ENCODE measurements around the gene THBD. TPM values are rescaled to one million over a fixed set of nuclear protein-coding genes. Genes with fewer than 3 reads are reported as not detected.

THBD gene
- polyA plus RNA-seq, 3 donors, result 7.5 to 106 (median 26.0) TPM

GRCh38 chr20:23024701-23025100, 24.8 kb downstream of the THBD start:
- WGBS, 3 donors, result 54 to 82% (median 70%) methylated on average over 3 of the region's 3 CpGs
- no peak overlapping the region for H3K27ac ChIP-seq (ENCODE audit: low read depth, low read length)

DNA sequence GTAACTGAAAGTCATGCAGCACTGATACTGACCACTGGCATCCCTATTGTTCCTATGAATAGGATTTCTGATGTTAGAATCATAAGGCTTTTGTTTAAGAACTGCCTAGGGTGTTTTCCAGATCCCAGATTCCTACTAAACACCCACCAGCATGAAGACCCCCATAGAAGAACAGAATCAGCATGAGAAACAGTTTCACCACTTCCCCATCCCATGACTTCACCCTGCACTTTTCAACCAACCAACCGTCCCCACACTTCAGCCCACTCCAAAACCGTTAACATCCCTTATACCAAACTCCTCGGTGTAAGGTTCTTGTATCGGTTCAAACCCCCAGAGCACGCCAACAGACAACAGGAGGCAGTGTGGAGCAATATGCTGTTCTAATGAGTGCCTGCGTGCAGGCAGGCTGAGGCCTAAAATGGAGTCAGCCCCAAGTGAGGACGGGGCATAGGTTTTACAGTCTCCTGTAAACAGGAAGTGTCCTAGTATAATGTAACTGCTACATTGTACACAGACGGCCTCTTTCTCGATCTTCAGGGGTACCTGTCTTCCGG, 25.8 kb downstream of the THBD start:
- 83 to 90% (median 85%) methylated on average over 10 of the region's 10 CpGs for WGBS, 3 donors
- no peak overlapping the region for H3K27ac ChIP-seq (ENCODE audit: low read depth, low read length)

DNA sequence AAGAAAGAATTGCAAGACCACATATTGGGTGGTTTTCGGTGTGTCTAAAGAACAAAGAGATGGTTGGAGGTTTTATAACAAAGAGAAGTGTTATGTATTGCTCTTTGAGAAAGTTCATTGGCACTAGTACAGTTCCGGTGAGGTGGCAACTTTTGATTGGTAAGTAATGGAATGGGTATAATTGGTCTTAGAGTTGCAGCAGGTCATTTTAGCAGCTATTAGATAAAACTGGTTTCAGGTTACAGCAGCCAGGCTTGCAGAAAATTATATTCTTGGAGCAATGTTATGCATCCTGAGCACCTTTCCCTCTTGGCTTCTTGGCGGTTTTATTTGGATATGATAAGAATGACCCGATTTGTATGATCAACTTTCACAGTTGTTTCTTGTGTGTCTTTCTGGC, 26.6 kb downstream of the THBD start:
- 47 to 90% (median 85%) methylated on average over 4 of the region's 4 CpGs for WGBS, 3 donors
- H3K27ac ChIP-seq (ENCODE audit: low read depth, low read length), result no peak overlapping the region

GRCh38 chr20:23021951-23022350, 27.5 kb downstream of the THBD start:
- 88 to 95% (median 92%) methylated on average over 5 of the region's 5 CpGs for WGBS, 3 donors
- H3K27ac ChIP-seq (ENCODE audit: low read depth, low read length), result no peak overlapping the region

GRCh38 chr20:23021541-23021940, 27.9 kb downstream of the THBD start:
- H3K27ac ChIP-seq (ENCODE audit: low read depth, low read length), result no peak overlapping the region
- 73 to 89% (median 78%) methylated on average over 1 of the region's 1 CpG for WGBS, 3 donors

DNA sequence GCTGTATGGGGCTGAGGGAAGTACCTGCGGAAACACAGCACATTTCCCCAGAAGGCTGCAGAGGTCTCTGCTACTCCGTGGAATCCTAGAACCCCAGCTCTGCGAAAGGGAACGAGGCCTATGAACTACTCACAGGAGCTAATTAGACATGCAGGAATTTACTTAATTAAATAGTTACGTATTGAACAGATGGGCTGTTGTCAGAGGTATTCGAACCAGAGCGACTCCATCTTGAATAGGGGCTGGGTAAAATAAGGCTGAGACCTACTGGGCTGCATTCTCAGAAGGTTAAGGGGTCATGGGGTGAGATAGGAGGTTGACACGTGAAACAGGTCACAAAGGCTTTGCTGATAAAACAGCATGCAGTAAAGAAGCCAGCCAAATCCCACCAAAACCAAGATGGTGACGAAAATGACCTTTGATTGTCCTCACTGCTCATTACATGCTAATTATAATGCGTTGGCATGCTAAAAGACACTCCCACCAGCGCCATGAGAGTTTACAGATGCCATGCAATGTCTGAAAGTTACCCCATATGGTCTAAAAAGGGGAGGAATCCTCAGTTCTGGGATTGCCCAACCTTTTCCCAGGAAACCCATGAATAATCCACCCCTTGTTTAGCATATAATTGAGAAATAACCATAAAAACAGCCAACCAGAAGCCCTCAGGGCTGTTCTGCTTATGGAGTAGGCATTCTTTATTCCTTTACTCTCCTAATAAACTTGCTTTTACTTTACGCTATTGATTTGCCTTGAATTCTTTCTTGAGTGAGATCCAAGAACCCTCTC, 29.0 kb downstream of the THBD start:
- H3K27ac ChIP-seq (ENCODE audit: low read depth, low read length), result no peak overlapping the region
- WGBS, 3 donors, result 69 to 92% (median 92%) methylated on average over 12 of the region's 12 CpGs

GRCh38 chr20:23019403-23019802, 30.1 kb downstream of the THBD start:
- H3K27ac ChIP-seq (ENCODE audit: low read depth, low read length), result no peak overlapping the region
- 52 to 65% (median 58%) methylated on average over 7 of the region's 7 CpGs for WGBS, 3 donors

GRCh38 chr20:23018941-23019340, 30.5 kb downstream of the THBD start:
- 84 to 96% (median 94%) methylated on average over 11 of the region's 11 CpGs for WGBS, 3 donors
- no peak overlapping the region for H3K27ac ChIP-seq (ENCODE audit: low read depth, low read length)

- H3K27ac ChIP-seq (ENCODE audit: low read depth, low read length), result no peak overlapping the region
These were observed 31.0 kb downstream of the THBD start for GRCh38 chr20:23018432-23018831.

DNA sequence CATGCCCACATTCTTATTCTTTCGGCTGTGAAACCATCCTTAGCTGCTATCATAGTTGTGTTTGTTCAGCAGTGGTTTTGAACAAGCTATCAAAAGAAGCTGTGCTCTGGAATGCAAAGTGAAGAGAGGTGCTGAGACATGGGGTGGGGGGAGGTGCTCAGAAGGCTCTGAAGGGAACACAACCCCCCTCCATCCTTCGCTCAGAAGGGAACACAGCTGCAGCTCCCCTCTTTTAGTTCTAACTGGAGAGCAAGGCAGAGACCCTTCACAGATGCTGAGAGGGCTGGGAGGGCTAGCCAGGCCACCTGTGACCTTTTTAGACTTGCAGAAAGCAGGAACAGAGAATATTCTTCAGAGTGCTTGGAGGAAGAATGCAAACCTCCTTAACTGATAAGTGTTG, 32.0 kb downstream of the THBD start:
- WGBS, 3 donors, result 60 to 87% (median 86%) methylated on average over 2 of the region's 2 CpGs
- no peak overlapping the region for H3K27ac ChIP-seq (ENCODE audit: low read depth, low read length)

- H3K27ac ChIP-seq (ENCODE audit: low read depth, low read length), result no peak overlapping the region
- 44 to 52% (median 46%) methylated on average over 5 of the region's 5 CpGs for WGBS, 3 donors
These were observed 36.0 kb downstream of the THBD start for GRCh38 chr20:23013429-23013828.

DNA sequence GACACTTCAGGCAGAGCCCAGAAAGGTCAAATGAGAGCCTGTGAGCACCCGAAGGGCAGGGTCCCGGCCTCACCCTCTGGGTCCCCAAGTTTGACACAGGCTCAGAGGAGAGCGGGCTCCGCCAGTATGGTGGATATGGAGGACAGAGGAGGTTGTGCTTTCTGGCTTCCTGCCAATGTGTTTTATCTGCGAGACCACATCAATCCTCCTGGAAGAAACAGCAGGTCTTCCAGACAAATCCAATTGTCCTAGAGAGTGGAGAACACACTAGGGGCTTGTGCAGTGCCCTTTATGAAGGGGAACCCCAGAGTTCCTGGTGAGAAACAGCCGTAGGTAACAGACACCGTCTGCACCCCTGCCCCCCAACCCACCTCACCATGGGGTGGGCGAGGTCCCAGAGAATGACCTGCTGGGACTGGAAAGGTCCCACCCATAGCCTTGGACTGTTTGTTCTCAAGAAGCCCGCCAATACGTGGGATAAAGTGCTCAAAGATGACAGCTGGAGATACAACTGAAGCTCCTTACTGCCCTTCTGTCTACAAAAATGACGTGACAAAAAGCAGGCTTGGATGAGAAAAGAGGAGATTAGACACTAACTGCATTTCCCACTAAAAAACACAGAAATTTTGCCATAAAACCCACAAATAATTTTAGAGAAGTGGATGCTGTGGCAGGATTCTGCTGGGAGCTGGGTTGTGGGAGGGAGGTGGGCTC, 38.3 kb downstream of the THBD start:
- WGBS, 3 donors, result 72 to 85% (median 84%) methylated on average over 11 of the region's 11 CpGs
- no peak overlapping the region for H3K27ac ChIP-seq (ENCODE audit: low read depth, low read length)

- 69 to 93% (median 91%) methylated on average over 4 to 5 of the region's 5 CpGs for WGBS, 3 donors
- no peak overlapping the region for H3K27ac ChIP-seq (ENCODE audit: low read depth, low read length)
These were observed 39.4 kb downstream of the THBD start for GRCh38 chr20:23010096-23010495.

- H3K27ac ChIP-seq (ENCODE audit: low read depth, low read length), result no peak overlapping the region
- 18 to 46% (median 35%) methylated on average over 3 of the region's 3 CpGs for WGBS, 3 donors
These were observed 39.8 kb downstream of the THBD start for GRCh38 chr20:23009636-23010035.

DNA sequence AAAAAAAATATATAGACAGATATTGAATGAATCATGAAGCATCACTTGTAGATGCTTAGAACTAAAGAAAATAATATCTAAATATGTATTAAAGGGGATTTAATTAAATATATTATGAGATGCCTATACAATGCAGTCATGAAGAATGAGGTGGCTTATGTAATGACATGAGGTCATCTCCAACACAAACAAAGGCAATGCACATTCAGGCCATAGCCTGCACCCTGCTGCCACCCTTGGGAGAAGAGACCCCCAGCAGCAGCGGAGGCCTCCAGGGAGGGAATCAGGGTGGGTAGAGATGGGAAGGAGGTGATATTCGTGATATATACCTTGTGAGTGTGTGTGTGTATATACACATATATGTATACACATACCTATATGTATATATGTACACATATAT, 40.8 kb downstream of the THBD start:
- no peak overlapping the region for H3K27ac ChIP-seq (ENCODE audit: low read depth, low read length)
- 73 to 95% (median 95%) methylated on average over 2 of the region's 2 CpGs for WGBS, 3 donors

DNA sequence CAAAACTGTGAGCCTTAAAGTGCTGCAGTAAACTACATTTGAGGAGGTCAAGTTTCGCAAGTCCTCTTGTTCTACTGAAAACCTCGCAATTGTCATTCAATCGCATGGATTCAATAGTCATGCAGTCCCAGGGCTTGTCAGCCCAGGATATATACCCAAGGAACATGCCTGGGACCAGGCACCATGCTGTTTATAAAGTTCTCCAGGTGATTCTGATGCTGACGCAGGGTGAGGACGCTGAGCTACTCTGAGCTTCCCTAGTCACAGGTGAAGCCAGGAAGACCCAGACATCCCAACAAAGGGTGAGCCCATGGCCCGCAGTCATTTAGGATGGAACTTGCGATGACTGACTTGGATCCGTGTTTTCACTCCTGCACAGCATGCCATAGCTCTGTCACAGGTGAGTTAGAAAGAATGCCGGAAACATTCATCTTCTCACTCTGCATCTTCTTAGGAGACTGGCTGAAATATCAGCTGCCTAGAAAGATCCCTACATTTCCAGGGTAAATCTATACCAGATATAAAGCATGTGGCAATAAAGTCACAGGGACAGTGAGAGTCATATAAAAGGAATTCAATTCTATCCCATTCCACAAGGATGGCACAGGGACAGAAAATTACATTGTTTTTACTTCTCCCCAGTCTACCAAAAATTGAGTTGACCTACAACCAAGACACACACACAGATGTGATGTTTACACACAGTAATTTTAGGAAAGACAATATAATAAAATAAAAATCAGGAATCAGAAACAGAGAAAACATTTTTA, 41.4 kb downstream of the THBD start:
- H3K27ac ChIP-seq (ENCODE audit: low read depth, low read length), result no peak overlapping the region
- WGBS, 3 donors, result 87 to 95% (median 87%) methylated on average over 9 of the region's 9 CpGs

DNA sequence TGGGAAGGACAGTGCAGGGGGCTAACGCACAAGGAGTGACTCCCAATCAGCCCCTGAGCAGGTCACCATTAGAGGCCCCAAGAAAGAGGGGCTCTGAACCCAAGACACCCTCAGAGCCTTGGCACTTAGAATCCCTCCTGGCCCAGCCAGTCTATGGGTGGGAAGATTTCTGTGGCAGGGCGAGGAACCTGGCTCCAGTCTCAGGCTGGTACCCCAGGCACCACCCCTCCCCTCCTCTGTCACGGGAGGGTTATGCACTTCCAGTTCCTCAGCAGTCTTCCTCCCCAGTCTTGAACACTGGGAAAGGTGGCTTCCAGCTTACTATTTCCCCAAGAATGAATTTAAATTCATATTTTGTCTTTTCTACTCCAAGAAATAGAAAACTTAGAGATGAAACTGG, 42.0 kb downstream of the THBD start:
- H3K27ac ChIP-seq (ENCODE audit: low read depth, low read length), result no peak overlapping the region
- WGBS, 3 donors, result 66 to 82% (median 70%) methylated on average over 3 of the region's 3 CpGs

- H3K27ac ChIP-seq (ENCODE audit: low read depth, low read length), result no peak overlapping the region
These were observed 43.7 kb downstream of the THBD start for GRCh38 chr20:23005776-23006175.

DNA sequence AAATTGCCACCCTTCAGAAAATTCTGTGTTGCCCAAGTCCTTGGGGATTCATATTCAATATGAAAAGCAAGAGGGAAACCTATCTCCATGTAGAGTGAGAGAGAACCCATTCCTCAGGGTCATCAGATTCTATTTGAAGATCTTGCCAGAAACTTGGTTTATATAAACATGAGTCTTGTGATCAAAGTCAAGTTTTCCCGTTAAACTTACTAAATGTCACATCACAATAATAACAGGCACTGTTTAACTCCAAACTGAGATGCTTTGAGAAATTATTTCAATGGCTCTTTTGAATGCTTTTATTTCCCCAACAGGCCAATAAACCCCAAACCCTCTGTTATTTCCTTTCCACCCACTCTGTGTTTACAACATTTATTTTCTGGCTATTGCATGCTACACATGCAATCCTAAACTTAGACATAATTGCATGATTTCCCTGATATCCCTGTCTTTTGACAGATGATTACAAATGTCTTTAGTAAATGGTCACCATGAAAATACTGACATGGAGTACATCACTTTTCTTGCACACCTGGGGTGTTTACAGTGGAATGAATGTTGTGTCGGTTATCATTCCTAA, 45.5 kb downstream of the THBD start:
- 58 to 89% (median 83%) methylated on average over 2 of the region's 2 CpGs for WGBS, 3 donors
- H3K27ac ChIP-seq (ENCODE audit: low read depth, low read length), result no peak overlapping the region
